Common myeloid progenitor, CD34-positive (primary cell): ENCODE data around the gene HACD4. TPM values are rescaled to one million over a fixed set of nuclear protein-coding genes. Genes with fewer than 3 reads are reported as not detected.
A peak's percentile ranks its signal among the peaks of the same experiment; 100 is the strongest.

Experiments used
- CTCF ChIA-PET: fragments of 350-600 bp; sonication (Branson Sonifier 250); formaldehyde crosslinking; loops from one replicate; lab custom pipeline; 2021; ENCODE audit warnings: antibody characterized with exemption; lab: Charles Lee
- POLR2A ChIA-PET: fragments of 350-600 bp; sonication (Branson Sonifier 250); formaldehyde crosslinking; loops from one replicate; lab custom pipeline; 2021; ENCODE audit warnings: antibody characterized with exemption; lab: Charles Lee
- DNase-seq, 3 donors: peaks; one replicate each; pipeline versions ENCODE4 v3.0.0 to v3.0.0-alpha.2; 2013
- H3K27ac ChIP-seq, 2 experiments: 1 replicate in 1 of 2; 2 replicates in 1 of 2; pipeline ENCODE4 v1.7.0; 2013; ENCODE audit warnings: inconsistent platforms in 2 of 2, low read length in 2 of 2, mild to moderate bottlenecking in 2 of 2, low read depth in 1 of 2, moderate library complexity in 1 of 2; ENCODE audit not compliant: severe bottlenecking in 2 of 2, insufficient read depth in 1 of 2, poor library complexity in 1 of 2
- H3K27me3 ChIP-seq, 5 experiments: replicated peaks in 2 of 5; 1 replicate in 3 of 5; 2 replicates in 2 of 5; pipeline versions ENCODE4 v1.6.1 to v1.7.0; 2013; ENCODE audit warnings: low read length in 4 of 5, mild to moderate bottlenecking in 2 of 5, moderate library complexity in 2 of 5, inconsistent platforms in 1 of 5; ENCODE audit not compliant: insufficient read depth in 5 of 5, control insufficient read depth in 4 of 5
- H3K36me3 ChIP-seq, 4 experiments: 1 replicate in 2 of 4; 2 replicates in 2 of 4; pipeline versions ENCODE4 v1.6.1 to v1.7.0; 2013; ENCODE audit warnings: low read length in 3 of 4, control low read depth in 1 of 4, mild to moderate bottlenecking in 1 of 4; ENCODE audit not compliant: control insufficient read depth in 4 of 4, insufficient read depth in 4 of 4
- H3K4me1 ChIP-seq, 4 experiments: 1 replicate in 3 of 4; 2 replicates in 1 of 4; pipeline versions ENCODE4 v1.6.1 to v1.7.1; 2013; ENCODE audit warnings: low read length in 3 of 4, mild to moderate bottlenecking in 3 of 4, control low read depth in 1 of 4, inconsistent platforms in 1 of 4, moderate library complexity in 1 of 4; ENCODE audit not compliant: control insufficient read depth in 4 of 4, insufficient read depth in 4 of 4; ENCODE audit errors: control extremely low read depth in 1 of 4
- H3K4me3 ChIP-seq, 7 experiments: 1 replicate in 4 of 7; 2 replicates in 3 of 7; pipeline versions ENCODE4 v1.5.1 to v1.7.0; 2013; ENCODE audit warnings: mild to moderate bottlenecking in 7 of 7, low read length in 6 of 7, moderate library complexity in 6 of 7, inconsistent platforms in 2 of 7, low read depth in 2 of 7, control low read depth in 1 of 7; ENCODE audit not compliant: insufficient read depth in 4 of 7, control insufficient read depth in 1 of 7; ENCODE audit errors: extremely low read depth in 1 of 7
- H3K9me3 ChIP-seq, 5 experiments: 1 replicate in 4 of 5; 2 replicates in 1 of 5; pipeline versions ENCODE4 v1.6.1 to v1.7.1; 2013; ENCODE audit warnings: low read length in 4 of 5, mild to moderate bottlenecking in 2 of 5, inconsistent platforms in 1 of 5, low read depth in 1 of 5, moderate library complexity in 1 of 5; ENCODE audit not compliant: control insufficient read depth in 4 of 5, insufficient read depth in 2 of 5; ENCODE audit errors: control extremely low read depth in 1 of 5
- WGBS: methylation state at CpG from one replicate; pipeline ENCODE4 v1.1.5; 2013; ENCODE audit not compliant: insufficient coverage; 5-methylcytosine and 5-hydroxymethylcytosine counted together
- polyA plus RNA-seq: library from polyadenylated mRNA; unstranded; fragments of 120-200 nt; gene quantifications from one replicate; pipeline ENCODE4 v1.2.1, GENCODE V29; 2013

Gene HACD4
- 33.1 TPM for polyA plus RNA-seq

- WGBS = 0% methylated on average over 28 of the region's 46 CpGs
Measured at GRCh38 chr9:21031091-21031807, at the start of gene HACD4. Gene HACD4 (minus strand): TSS chr9:21031640. CDS start chr9:21031590, 50 bp downstream.

GRCh38 chr9:21080793-21081192 is 49.4 kb upstream of the HACD4 start:
- WGBS = no CpG with 5 or more reads among the region's 1 CpG
- Histone ChIP-seq H3K4me3 (no peak overlapping the region), H3K9me3 (peaks cover 0 to 6% (median 2%) of the 10 kb centered on the region in 5 experiments), H3K27me3 (no peaks in the 10 kb centered on the region), H3K36me3 (no peaks in the 10 kb centered on the region), H3K27ac (no peak overlapping the region), H3K4me1 (peaks cover 16 to 28% (median 18%) of the 10 kb centered on the region in 4 experiments)
- ChIA-PET CTCF (interaction anchor here (1.1 to 1.4 kb wide), 3 partner anchors 12 to 30 kb away, joined by 3 to 8 read pairs (median 3); no protein-coding TSS in a partner anchor), POLR2A (no interaction called here)
- no peak for DNase-seq

More at GRCh38 chr9:21031091-21031807, at the start of gene HACD4:
- H3K36me3 ChIP-seq = peaks cover under 1 to 21% (median 11%) of the 10 kb centered on the region in 4 experiments
- no peaks in the 10 kb centered on the region for H3K9me3 ChIP-seq
- peak within 1 kb of the TSS; percentile 65 to 92 (median 71) for H3K4me3 ChIP-seq
- DNase-seq = peak; percentile 63 to 84 (median 80)
- H3K4me1 ChIP-seq = peaks cover 5 to 33% (median 18%) of the 10 kb centered on the region in 4 experiments
- ChIA-PET POLR2A (no interaction called here), CTCF (interaction anchor here (0.6 to 1.7 kb wide), 5 partner anchors 9 to 79 kb away, joined by 3 to 6 read pairs (median 4); no protein-coding TSS in a partner anchor)
- H3K27ac ChIP-seq = peak within 1 kb of the TSS; percentile 43 to 79
- no peaks in the 10 kb centered on the region for H3K27me3 ChIP-seq

GRCh38 chr9:21078702-21079101 is 47.3 kb upstream of the HACD4 start:
- peaks cover 0 to 2% (median 0%) of the 10 kb centered on the region in 5 experiments for H3K9me3 ChIP-seq
- no peak for DNase-seq
- WGBS = no CpG with 5 or more reads among the region's 1 CpG
- H3K4me1 ChIP-seq = peaks cover 16 to 28% (median 18%) of the 10 kb centered on the region in 4 experiments
- ChIA-PET POLR2A (no interaction called here), CTCF (interaction anchor here (1.0 to 5.5 kb wide), 3 partner anchors 9 to 33 kb away, joined by 5 to 35 read pairs (median 7); no protein-coding TSS in a partner anchor)
- no peak overlapping the region for H3K4me3 ChIP-seq
- H3K36me3 ChIP-seq = no peaks in the 10 kb centered on the region
- no peak overlapping the region for H3K27ac ChIP-seq
- H3K27me3 ChIP-seq = no peaks in the 10 kb centered on the region

- Histone ChIP-seq H3K36me3 (no peaks in the 10 kb centered on the region), H3K4me3 (no peak within 1 kb of the TSS), H3K9me3 (peaks cover 0 to 2% (median 0%) of the 10 kb centered on the region in 5 experiments), H3K27me3 (no peaks in the 10 kb centered on the region), H3K27ac (no peak within 1 kb of the TSS), H3K4me1 (peaks cover 12 to 22% (median 15%) of the 10 kb centered on the region in 4 experiments)
- POLR2A ChIA-PET = no interaction called here
- CTCF ChIA-PET = interaction anchor here (1.8 to 5.5 kb wide), 2 partner anchors 8 to 33 kb away, joined by 7 to 35 read pairs; no protein-coding TSS in a partner anchor
- no peak for DNase-seq
- 95% methylated on average over 3 of the region's 3 CpGs for WGBS
Measured at GRCh38 chr9:21077781-21078180, 46.3 kb upstream of the HACD4 start, which contains the start of gene IFNB1. Gene IFNB1 (minus strand): TSS chr9:21077942. CDS start chr9:21077869, 73 bp downstream.

- no peaks in the 10 kb centered on the region for H3K27me3 ChIP-seq
- no peak overlapping the region for H3K27ac ChIP-seq
- ChIA-PET CTCF (interaction anchor here (0.8 to 5.5 kb wide), 5 partner anchors 9 to 36 kb away, joined by 3 to 35 read pairs (median 3); no protein-coding TSS in a partner anchor), POLR2A (no interaction called here)
- no peak for DNase-seq
- H3K36me3 ChIP-seq = no peaks in the 10 kb centered on the region
- peaks cover 0 to under 1% (median 0%) of the 10 kb centered on the region in 4 experiments for H3K4me1 ChIP-seq
- H3K4me3 ChIP-seq = no peak overlapping the region
- 63% methylated on average over 2 of the region's 3 CpGs for WGBS
- peaks cover 0 to 2% (median 0%) of the 10 kb centered on the region in 5 experiments for H3K9me3 ChIP-seq
Measured at GRCh38 chr9:21075484-21075883, 44.0 kb upstream of the HACD4 start.

- Histone ChIP-seq H3K27me3 (no peaks in the 10 kb centered on the region), H3K27ac (no peak overlapping the region), H3K4me1 (peaks cover 2 to 13% (median 7%) of the 10 kb centered on the region in 4 experiments), H3K4me3 (no peak overlapping the region), H3K9me3 (no peaks in the 10 kb centered on the region), H3K36me3 (no peaks in the 10 kb centered on the region)
- ChIA-PET CTCF (interaction anchor here (1.7 to 2.1 kb wide), 2 partner anchors 7 to 23 kb away, joined by 4 to 7 read pairs; partner anchors contain the start of gene IFNB1), POLR2A (no interaction called here)
- DNase-seq = no peak
Measured at GRCh38 chr9:21070906-21071305, 39.5 kb upstream of the HACD4 start.
